ENCODE measurements around the gene GNL1. TPM values are rescaled to one million over a fixed set of nuclear protein-coding genes. Genes with fewer than 3 reads are reported as not detected.
"Not testable (repeated sequence)": the region's sequence is repeated elsewhere in the genome, so short reads cannot be mapped to it uniquely, and the experiment has no call there.

GNL1 gene
- total and polyA plus RNA-seq, 9 of the 15 experiments (the other 6 are each of a cell fraction or from before 2014, with no cell fraction given) = 0.73 to 112 (median 58.0) TPM

- H3K27ac ChIP-seq (ENCODE audit: extremely low read depth, low read depth, low read length); H3K4me3 ChIP-seq; H4K20me1 ChIP-seq (replicated peaks; ENCODE audit: control insufficient read depth, insufficient read depth, low read length); H3K79me2 ChIP-seq (ENCODE audit: control insufficient read depth, insufficient read depth, low read length); H3K9me1 ChIP-seq (ENCODE audit: control insufficient read depth, insufficient read depth, low read length); H3K4me2 ChIP-seq (ENCODE audit: insufficient read depth, low read length); BruUV-seq (replicated peaks); H2AFZ ChIP-seq (ENCODE audit: low read depth, low read length); ATAC-seq; intact Hi-C loops (cut with micrococcal nuclease); H3K9me3 ChIP-seq (replicated peaks; ENCODE audit: control insufficient read depth, insufficient read depth, low read depth, low read length); H3K36me3 ChIP-seq (ENCODE audit: control insufficient read depth, insufficient read depth, low read length); in situ Hi-C loops (cut with MboI); CTCF ChIA-PET (ENCODE audit: low intra/inter-chr PET ratio); H3K27me3 ChIP-seq (ENCODE audit: control insufficient read depth in 2 of 2, insufficient read depth in 2 of 2, low read length in 2 of 2); H3K9ac ChIP-seq (ENCODE audit: insufficient read depth in 1 of 2, low read depth in 2 of 2, low read length in 2 of 2); DNase-seq (ENCODE audit: extremely low read depth in 1 of 4, low spot score in 3 of 4); FAIRE-seq; POLR2A ChIA-PET: not testable (repeated sequence)
- peaks cover 7 to 17% of the 10 kb centered on the region in 2 experiments; a peak in 4 of 5 replicates for H3K4me1 ChIP-seq (replicated peaks in 1 of 2; ENCODE audit: control insufficient read depth in 2 of 2, insufficient read depth in 2 of 2, low read length in 2 of 2)
- TF ChIP-seq SMARCA5 (IDR thresholded peaks at IDR 0.05) = peak; percentile 61; the same call in 1 of the 2 replicates
- TF ChIP-seq ZNF146 (CRISPR knock-in tag; IDR thresholded peaks at IDR 0.05; ENCODE audit: unreplicated experiment) = peak; percentile 96
- peak; percentile 18 to 73; a peak in 2 of 4 replicates for TF ChIP-seq KDM1A (IDR thresholded peaks at IDR 0.05)
- peak; percentile 91 for TF ChIP-seq BCOR (IDR thresholded peaks at IDR 0.05)
- peak; percentile 11 for TF ChIP-seq RBM25 (IDR thresholded peaks at IDR 0.05; ENCODE audit: low read depth, low read length, severe bottlenecking)
- 58% methylated on average over 3 of the region's 3 CpGs for WGBS (ENCODE audit: insufficient coverage, low coverage, missing lambda C conversion rate)
These were observed 29.8 kb downstream of the GNL1 start for GRCh38 chr6:30526444-30526843.

GRCh38 chr6:30521952-30522351 is 34.3 kb downstream of the GNL1 start:
- H3K9me1 ChIP-seq (ENCODE audit: control insufficient read depth, insufficient read depth, low read length); H3K79me2 ChIP-seq (ENCODE audit: control insufficient read depth, insufficient read depth, low read length); H2AFZ ChIP-seq (ENCODE audit: low read depth, low read length); H3K4me2 ChIP-seq (ENCODE audit: insufficient read depth, low read length); in situ Hi-C loops (cut with MboI); intact Hi-C loops (cut with micrococcal nuclease); DNase-seq (ENCODE audit: extremely low read depth in 1 of 4, low spot score in 3 of 4); H3K4me1 ChIP-seq (replicated peaks in 1 of 2; ENCODE audit: control insufficient read depth in 2 of 2, insufficient read depth in 2 of 2, low read length in 2 of 2); H3K9me3 ChIP-seq (replicated peaks; ENCODE audit: control insufficient read depth, insufficient read depth, low read depth, low read length); H3K36me3 ChIP-seq (ENCODE audit: control insufficient read depth, insufficient read depth, low read length); FAIRE-seq; H3K27ac ChIP-seq (ENCODE audit: extremely low read depth, low read depth, low read length); H3K27me3 ChIP-seq (ENCODE audit: control insufficient read depth in 2 of 2, insufficient read depth in 2 of 2, low read length in 2 of 2); BruUV-seq (replicated peaks); H4K20me1 ChIP-seq (replicated peaks; ENCODE audit: control insufficient read depth, insufficient read depth, low read length); H3K4me3 ChIP-seq; ATAC-seq; CTCF ChIA-PET (ENCODE audit: low intra/inter-chr PET ratio); H3K9ac ChIP-seq (ENCODE audit: insufficient read depth in 1 of 2, low read depth in 2 of 2, low read length in 2 of 2); TF ChIP-seq ATF3 (CRISPR knock-in tag; conservative IDR thresholded peaks at IDR 0.05); JUND (tag; IDR thresholded peaks at IDR 0.05; ENCODE audit: borderline replicate concordance, low read depth, low read length): not testable (repeated sequence)
- POLR2A ChIA-PET = interaction anchor here (1.1 to 1.5 kb wide), 3 partner anchors 14 to 32 kb away, joined by 3 to 7 read pairs (median 3); no protein-coding TSS in a partner anchor
- peak; percentile 73 for TF ChIP-seq FOSL1 (tag; conservative IDR thresholded peaks at IDR 0.05)
- TF ChIP-seq ATF3 (IDR thresholded peaks at IDR 0.05) = peak; percentile 54; the same call in 1 of the 2 replicates
- TF ChIP-seq JUND (IDR thresholded peaks at IDR 0.05; ENCODE audit: borderline replicate concordance, low read depth, low read length) = peak; percentile 30; the same call in 1 of the 2 replicates
- 0 out of 2 replicates have a peak, but pooled peaks have one; percentile 30 for TF ChIP-seq THRA (IDR thresholded peaks at IDR 0.05)
- 0 out of 2 replicates have a peak, but pooled peaks have one; percentile 27 for TF ChIP-seq SMARCA4 (IDR thresholded peaks at IDR 0.05)
- 0 out of 2 replicates have a peak, but pooled peaks have one; percentile 24 for TF ChIP-seq L3MBTL2 (IDR thresholded peaks at IDR 0.05)
- peak; percentile 32 to 44; a peak in 1 of 4 replicates for TF ChIP-seq TRIM24 (IDR thresholded peaks at IDR 0.05)
- 0 out of 2 replicates have a peak, but pooled peaks have one; percentile 14 for TF ChIP-seq CTBP1 (IDR thresholded peaks at IDR 0.05; ENCODE audit: borderline replicate concordance)
- WGBS (ENCODE audit: insufficient coverage, low coverage, missing lambda C conversion rate) = 44% methylated on average over 5 of the region's 5 CpGs

Measured in K562 (cell line).